GM23338 (cell line): ENCODE data around the gene CEP131. TPM values are rescaled to one million over a fixed set of nuclear protein-coding genes. Genes with fewer than 3 reads are reported as not detected.

ENCODE experiments used
- ATAC-seq: fragments of 200-7000 bp; cut with Tn5 transposase; 3 replicates; pipeline ENCODE4 v1.9.1; 2020
- DNase-seq: peaks from one replicate; pipeline ENCODE4 v3.0.0-alpha.2; 2015; ENCODE audit warnings: low spot score
- H2AFZ ChIP-seq: fragments of 200-600 bp; sonication (generic); 2 replicates; pipeline ENCODE4 v1.8.0; 2016; ENCODE audit warnings: antibody characterized with exemption, mild to moderate bottlenecking, moderate library complexity
- H3F3A ChIP-seq: fragments of 200-600 bp; sonication (generic); replicated peaks from 2 replicates; pipeline ENCODE4 v1.8.0; 2017; ENCODE audit warnings: antibody characterized with exemption, mixed run types, low read depth
- H3K27ac ChIP-seq: fragments of 200-600 bp; sonication (generic); 2 replicates; pipeline ENCODE4 v1.6.1; 2016; ENCODE audit warnings: low read depth
- H3K27me3 ChIP-seq: fragments of 200-600 bp; sonication (generic); 2 replicates; pipeline ENCODE4 v1.8.0; 2016; ENCODE audit warnings: mild to moderate bottlenecking, mixed run types, moderate library complexity; ENCODE audit not compliant: insufficient read depth
- H3K36me3 ChIP-seq: fragments of 200-600 bp; sonication (generic); 2 replicates; pipeline ENCODE4 v1.8.0; 2016; ENCODE audit warnings: mild to moderate bottlenecking; ENCODE audit not compliant: insufficient read depth
- H3K4me1 ChIP-seq: fragments of 200-600 bp; sonication (generic); 2 replicates; pipeline ENCODE4 v1.8.0; 2016; ENCODE audit warnings: mild to moderate bottlenecking, moderate library complexity; ENCODE audit not compliant: insufficient read depth
- H3K4me2 ChIP-seq: fragments of 200-600 bp; sonication (generic); 2 replicates; pipeline ENCODE4 v1.7.1; 2017; ENCODE audit warnings: mixed run types
- H3K4me3 ChIP-seq: fragments of 200-600 bp; sonication (generic); 2 replicates; pipeline ENCODE4 v1.6.1; 2016; ENCODE audit warnings: mixed run types
- H3K79me2 ChIP-seq: fragments of 200-600 bp; sonication (generic); replicated peaks from 2 replicates; pipeline ENCODE4 v1.8.0; 2017; ENCODE audit warnings: mild to moderate bottlenecking; ENCODE audit not compliant: insufficient read depth
- H3K9me2 ChIP-seq: fragments of 200-600 bp; sonication (generic); 2 replicates; pipeline ENCODE4 v1.8.0; 2017; ENCODE audit not compliant: insufficient read depth
- H4K20me1 ChIP-seq: fragments of 200-600 bp; sonication (generic); replicated peaks from 2 replicates; pipeline ENCODE4 v1.8.0; 2017; ENCODE audit warnings: mild to moderate bottlenecking; ENCODE audit not compliant: insufficient read depth
- H3K27ac Mint-ChIP-seq: 2 replicates; pipeline ENCODE4 v1.8.0; 2020; ENCODE audit warnings: inconsistent platforms, mild to moderate bottlenecking, moderate library complexity, mixed read lengths
- H3K27me3 Mint-ChIP-seq: 3 replicates; pipeline ENCODE4 v1.8.0; 2022; ENCODE audit warnings: low read depth, mild to moderate bottlenecking, moderate library complexity, mixed read lengths, inconsistent platforms; ENCODE audit not compliant: insufficient read depth, poor library complexity
- H3K36me3 Mint-ChIP-seq: 3 replicates; pipeline ENCODE4 v1.8.0; 2021; ENCODE audit warnings: low read depth, mild to moderate bottlenecking, inconsistent platforms, moderate library complexity, mixed read lengths
- H3K4me1 Mint-ChIP-seq: 3 replicates; pipeline ENCODE4 v1.8.0; 2020; ENCODE audit warnings: mild to moderate bottlenecking, inconsistent platforms, mixed read lengths
- H3K4me3 Mint-ChIP-seq: 3 replicates; pipeline ENCODE4 v1.8.0; 2021; ENCODE audit warnings: moderate library complexity, mild to moderate bottlenecking, inconsistent platforms, mixed read lengths
- H3K9me3 Mint-ChIP-seq: 3 replicates; pipeline ENCODE4 v1.8.0; 2020; ENCODE audit warnings: moderate library complexity, mild to moderate bottlenecking, inconsistent platforms, mixed read lengths
- EZH2phosphoT487 ChIP-seq: fragments of 200-600 bp; sonication (generic); IDR thresholded peaks from one replicate; pipeline ENCODE4 v1.8.1; 2018; ENCODE audit warnings: antibody characterized with exemption; ENCODE audit not compliant: unreplicated experiment
- NANOG ChIP-seq: IDR thresholded peaks from 2 replicates; pipeline ENCODE4 v1.6.1; 2016; ENCODE audit warnings: antibody characterized with exemption, borderline replicate concordance
- POLR2AphosphoS5 ChIP-seq: IDR thresholded peaks from 2 replicates; pipeline ENCODE4 v1.6.1; 2016; ENCODE audit warnings: antibody characterized with exemption, low read depth
- REST ChIP-seq: IDR thresholded peaks from one replicate; pipeline ENCODE4 v1.6.1; 2018; ENCODE audit warnings: antibody characterized with exemption; ENCODE audit not compliant: unreplicated experiment
- ZNF114 ChIP-seq: fragments of 250-450 bp; sonication (Bioruptor Pico); IDR thresholded peaks from 2 replicates; pipeline ENCODE4 v1.5.0; 2020; ENCODE audit warnings: mild to moderate bottlenecking, moderate library complexity
- ZNF331 ChIP-seq: fragments of 250-450 bp; sonication (Bioruptor Pico); IDR thresholded peaks from 2 replicates; pipeline ENCODE4 v1.5.0; 2020; ENCODE audit warnings: low read depth, mild to moderate bottlenecking, moderate library complexity
- ZNF462 ChIP-seq: fragments of 250-450 bp; sonication (Bioruptor Pico); IDR thresholded peaks from 2 replicates; pipeline ENCODE4 v1.5.0; 2020; ENCODE audit warnings: mild to moderate bottlenecking, moderate library complexity
- polyA plus RNA-seq: library from polyadenylated mRNA; unstranded; fragments of >200 nt; fragmentation: Nextera tagmentation; extraction: Ambion mirVana; gene quantifications from 2 replicates; pipeline ENCODE4 v1.2.1, GENCODE V29; 2016
- total RNA-seq: library from RNA; depleted of rRNA; stranded (reverse); fragments of >200 nt; shearing (Covaris generic); gene quantifications from 2 replicates; pipeline ENCODE4 v1.2.3, GENCODE V29; 2014

Gene CEP131
- total and polyA plus RNA-seq, 2 experiments from 2014 or later, result 26.8 to 35.5 TPM

GRCh38 chr17:81160747-81161453 lies 61.9 kb downstream of the CEP131 start:
- no peaks in the 10 kb centered on the region for H3K9me3 Mint-ChIP-seq

GRCh38 chr17:81160306-81160705 lies 62.5 kb downstream of the CEP131 start:
- no peaks in the 10 kb centered on the region for H3K36me3 Mint-ChIP-seq
- H3K36me3 ChIP-seq, result no peaks in the 10 kb centered on the region
- no peak overlapping the region for H3K4me3 Mint-ChIP-seq
- ATAC-seq (no peak), DNase-seq (no peak)
- H3K4me1 Mint-ChIP-seq, result no peaks in the 10 kb centered on the region
- no peak overlapping the region for H2AFZ ChIP-seq
- H3K4me3 ChIP-seq, result no peak overlapping the region
- H3K27ac Mint-ChIP-seq, result no peak overlapping the region
- no peaks in the 10 kb centered on the region for H3K9me2 ChIP-seq
- no peaks in the 10 kb centered on the region for H4K20me1 ChIP-seq
- no peak overlapping the region for H3K27ac ChIP-seq
- peaks cover 7% of the 10 kb centered on the region for H3K27me3 Mint-ChIP-seq
- no peaks in the 10 kb centered on the region for H3K4me1 ChIP-seq
- H3K79me2 ChIP-seq, result no peaks in the 10 kb centered on the region
- no peak overlapping the region for H3K4me2 ChIP-seq
- H3K9me3 Mint-ChIP-seq, result no peaks in the 10 kb centered on the region
- H3K27me3 ChIP-seq, result no peaks in the 10 kb centered on the region
- H3F3A ChIP-seq, result no peaks in the 10 kb centered on the region
- no peak for TF ChIP-seq ZNF462 (CRISPR knock-in tag)
- no peak for TF ChIP-seq NANOG
- no peak for TF ChIP-seq ZNF331 (CRISPR knock-in tag)
- no peak for TF ChIP-seq POLR2AphosphoS5

More at GRCh38 chr17:81160747-81161453, 61.9 kb downstream of the CEP131 start:
- H3K27ac ChIP-seq, result no peak overlapping the region
- ATAC-seq, result no peak
- H3K4me3 ChIP-seq, result no peak overlapping the region
- no peaks in the 10 kb centered on the region for H3K4me1 ChIP-seq
- peaks cover 3% of the 10 kb centered on the region for H3K27me3 Mint-ChIP-seq
- H3K4me2 ChIP-seq, result no peak overlapping the region
- no peaks in the 10 kb centered on the region for H3K79me2 ChIP-seq
- no peak overlapping the region for H2AFZ ChIP-seq
- no peaks in the 10 kb centered on the region for H3K36me3 ChIP-seq
- no peaks in the 10 kb centered on the region for H3F3A ChIP-seq
- no peaks in the 10 kb centered on the region for H4K20me1 ChIP-seq
- H3K4me3 Mint-ChIP-seq, result no peak overlapping the region
- no peak for TF ChIP-seq REST
- TF ChIP-seq EZH2phosphoT487, result no peak
- TF ChIP-seq ZNF114 (CRISPR knock-in tag), result no peak
- TF ChIP-seq ZNF331 (CRISPR knock-in tag), result no peak
- TF ChIP-seq NANOG, result no peak
- no peaks in the 10 kb centered on the region for H3K27me3 ChIP-seq
- no peaks in the 10 kb centered on the region for H3K36me3 Mint-ChIP-seq
- no peaks in the 10 kb centered on the region for H3K4me1 Mint-ChIP-seq
- no peak for DNase-seq
- no peaks in the 10 kb centered on the region for H3K9me2 ChIP-seq
- H3K27ac Mint-ChIP-seq, result no peak overlapping the region
